ENCODE results near the gene PNLIPRP3.

Gene PNLIPRP3

DNA sequence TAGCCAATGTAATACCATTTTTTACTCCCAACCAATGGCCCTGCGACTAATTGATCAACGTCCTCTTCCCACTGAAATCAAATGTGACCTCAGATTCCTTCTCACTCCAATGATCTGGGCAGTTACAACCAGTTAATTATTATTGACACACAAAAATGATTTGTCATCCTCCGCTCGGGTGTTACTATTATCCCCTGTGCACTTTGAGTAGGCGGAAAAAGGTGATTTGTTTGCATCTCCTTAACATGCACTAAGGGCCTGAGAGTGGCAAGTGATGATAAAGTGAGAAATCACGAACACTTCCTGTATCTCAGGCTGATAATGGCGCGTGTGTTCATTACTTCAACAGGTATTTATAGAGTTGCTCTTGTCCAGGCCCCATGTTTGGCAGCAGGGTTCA lies 77.1 kb downstream of the PNLIPRP3 start:
- in situ Hi-C loops (cut with HindIII; ENCODE audit: low sequenced_read_pairs) = no loop called here

DNA sequence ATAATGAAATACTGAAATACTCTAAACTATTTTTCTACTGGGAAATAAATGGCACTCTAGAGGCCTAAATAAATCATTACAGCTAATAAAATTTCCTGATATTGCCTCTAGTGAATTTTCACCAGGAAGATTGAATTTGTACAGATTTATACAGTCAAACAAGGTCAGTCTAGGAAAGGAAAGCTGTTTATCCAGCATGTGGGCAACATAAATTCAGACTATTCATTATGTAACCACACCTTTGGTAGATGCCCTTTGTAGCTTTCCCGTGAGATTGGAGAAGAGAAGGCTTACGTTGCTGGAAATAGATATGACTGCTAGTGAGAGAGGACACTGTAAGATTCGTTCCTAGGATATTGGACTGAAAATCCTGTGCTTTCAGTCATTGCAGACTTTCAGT lies 82.9 kb downstream of the PNLIPRP3 start:
- in situ Hi-C loops (cut with HindIII; ENCODE audit: low sequenced_read_pairs) = no loop called here

DNA sequence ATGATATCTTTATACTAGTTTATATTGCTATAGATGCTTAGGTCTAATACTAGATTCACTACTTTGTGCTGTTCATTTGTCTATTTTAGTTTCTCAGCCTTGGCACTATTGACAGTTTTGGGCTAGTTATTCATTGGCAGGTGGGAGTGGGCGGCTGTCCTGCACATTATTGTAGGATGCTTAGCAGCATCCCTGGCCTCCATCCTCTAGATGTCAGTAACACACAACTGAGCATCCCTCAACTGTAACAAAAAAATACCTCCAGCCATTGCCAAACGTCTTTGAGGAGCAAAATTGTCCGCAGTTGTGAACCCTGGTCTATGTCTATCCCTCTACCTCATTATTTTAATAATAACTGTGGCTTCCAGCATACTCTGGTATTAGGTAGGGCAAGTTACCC lies 83.7 kb downstream of the PNLIPRP3 start:
- in situ Hi-C loops (cut with HindIII; ENCODE audit: low sequenced_read_pairs) = no loop called here

DNA sequence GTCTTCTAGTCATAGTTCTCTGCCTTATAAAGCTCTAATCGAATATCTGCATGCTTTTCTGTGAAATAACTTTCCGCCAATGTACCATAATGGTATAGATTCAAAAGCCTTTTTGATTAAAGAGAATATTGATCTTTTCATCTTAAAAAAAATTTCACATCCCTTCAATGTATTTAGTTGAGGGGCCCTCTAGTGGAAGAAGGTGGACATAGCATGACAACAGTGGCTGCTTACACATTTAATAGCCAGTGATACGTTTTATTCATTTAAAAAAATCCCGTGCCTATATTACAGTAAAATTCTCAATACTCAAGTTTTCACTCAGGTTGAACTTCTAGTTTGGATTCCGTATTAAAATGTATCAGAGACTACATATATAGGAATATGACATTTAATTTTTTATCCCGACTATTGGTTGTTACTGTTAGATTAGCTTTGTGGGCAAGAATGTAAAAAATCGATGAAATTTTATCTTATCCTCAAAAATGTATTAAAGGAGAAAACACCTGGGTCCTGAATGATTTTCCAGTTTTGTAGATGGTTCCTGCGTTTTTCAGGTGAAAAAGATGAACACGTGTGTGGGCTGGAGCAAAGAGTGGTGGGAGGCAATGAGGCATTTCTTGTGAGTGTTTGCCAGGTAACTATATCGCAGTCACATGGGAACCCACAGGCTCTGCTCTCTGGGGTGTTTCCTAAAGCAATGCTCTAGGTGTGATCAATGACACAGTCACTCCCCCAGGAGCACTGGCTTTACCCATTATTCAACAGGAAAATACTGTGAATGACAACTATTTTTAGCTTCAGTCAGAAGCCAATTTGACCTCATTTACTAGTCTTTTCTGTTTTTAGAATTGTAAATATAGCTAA lies 94.0 kb downstream of the PNLIPRP3 start:
- in situ Hi-C loops (cut with HindIII; ENCODE audit: low sequenced_read_pairs) = no loop called here

DNA sequence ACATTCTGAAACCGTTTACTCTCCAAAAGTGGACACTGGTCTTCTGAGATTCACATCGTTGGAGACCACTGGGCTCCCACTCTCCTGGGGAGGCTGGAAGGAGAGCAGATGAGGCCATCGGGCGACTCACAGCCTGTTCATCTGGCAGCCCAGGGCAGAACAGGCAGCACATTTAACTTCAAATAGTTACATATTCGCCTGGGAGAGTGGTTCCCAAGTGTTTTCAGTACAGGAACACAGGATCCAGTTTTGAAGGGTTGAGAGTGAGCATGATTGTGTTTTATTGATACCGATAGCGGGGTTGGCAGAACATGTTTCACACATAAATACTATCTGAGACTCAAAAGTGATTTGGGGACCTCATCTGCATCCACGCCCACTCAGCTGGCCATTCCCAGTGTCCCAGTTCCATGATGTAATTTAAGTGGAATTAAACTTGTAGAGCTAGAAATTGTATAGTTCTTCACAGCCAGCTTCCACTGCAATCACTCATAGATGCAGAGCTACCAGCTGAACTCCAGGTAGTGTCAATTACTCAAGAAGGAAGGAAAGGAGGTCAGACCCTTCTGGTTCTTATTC lies 95.2 kb downstream of the PNLIPRP3 start:
- in situ Hi-C loops (cut with HindIII; ENCODE audit: low sequenced_read_pairs) = no loop called here

DNA sequence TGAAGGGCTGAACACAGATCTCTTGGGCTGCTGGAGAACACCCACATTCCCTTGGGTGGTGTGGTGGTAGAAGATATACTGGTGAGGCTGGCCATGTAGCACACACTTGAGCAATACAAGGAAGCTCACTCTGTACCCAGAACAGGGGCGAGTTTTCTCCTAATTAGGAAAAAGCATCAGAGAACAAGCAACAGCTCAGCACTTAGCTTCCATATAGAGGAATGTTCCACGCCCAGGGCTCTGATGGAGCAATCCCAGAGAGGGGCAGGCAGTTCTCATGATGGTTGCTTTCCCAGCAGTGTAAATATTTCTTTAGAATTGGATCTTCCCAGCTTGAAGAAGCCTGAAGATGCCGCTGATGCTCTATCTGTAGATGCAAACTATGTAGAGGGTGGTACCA lies 97.1 kb downstream of the PNLIPRP3 start:
- in situ Hi-C loops (cut with HindIII; ENCODE audit: low sequenced_read_pairs) = no loop called here

DNA sequence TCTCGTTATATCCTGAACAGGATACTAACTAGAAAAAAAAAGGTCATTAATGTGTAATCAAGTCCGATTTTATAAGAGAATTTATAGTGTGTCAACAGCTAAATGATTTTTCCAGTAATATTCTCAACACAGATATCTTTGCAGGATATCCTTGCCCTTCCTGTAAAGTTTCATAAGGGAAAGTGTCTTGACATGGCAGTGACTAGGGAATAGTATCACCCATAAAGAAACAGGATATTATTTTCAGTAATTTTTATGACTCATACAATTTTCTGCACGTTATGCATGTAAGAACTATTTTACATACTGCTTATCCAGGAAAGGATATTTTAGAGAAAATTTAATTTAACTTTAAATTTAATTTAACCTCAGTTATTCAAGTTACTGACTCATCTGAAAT lies 98.6 kb downstream of the PNLIPRP3 start:
- in situ Hi-C loops (cut with HindIII; ENCODE audit: low sequenced_read_pairs) = no loop called here

Measured in DLD1 (cell line).